CD14-positive monocyte (primary cell): ENCODE data around the gene MORN1. TPM values are rescaled to one million over a fixed set of nuclear protein-coding genes. Genes with fewer than 3 reads are reported as not detected.

Experiments used
- DNase-seq, 3 donors: peaks; one replicate each; pipeline ENCODE4 v3.0.0-alpha.2; 2011 to 2022
- H2AFZ ChIP-seq: 2 replicates; pipeline ENCODE4 v1.6.0; 2012; ENCODE audit warnings: mild to moderate bottlenecking, low read depth, low read length, inconsistent platforms; ENCODE audit not compliant: insufficient read depth, poor library complexity, severe bottlenecking
- H3K27ac ChIP-seq, 2 donors: 1 replicate in 1 of 2; 2 replicates in 1 of 2; pipeline ENCODE4 v1.5.1; 2012 to 2013; ENCODE audit warnings: low read length in 2 of 2, control low read depth in 1 of 2, inconsistent platforms in 1 of 2, low read depth in 1 of 2, mild to moderate bottlenecking in 1 of 2
- H3K27me3 ChIP-seq, 2 donors: one replicate each; pipeline versions ENCODE4 v1.6.0 to v1.6.1; 2011 to 2013; ENCODE audit warnings: low read length in 2 of 2; ENCODE audit not compliant: control insufficient read depth in 2 of 2, insufficient read depth in 2 of 2
- H3K36me3 ChIP-seq, 2 donors: replicated peaks in 1 of 2; 1 replicate in 1 of 2; 2 replicates in 1 of 2; pipeline versions ENCODE4 v1.5.1 to v1.6.1; 2012 to 2013; ENCODE audit warnings: low read length in 2 of 2, control low read depth in 1 of 2, inconsistent platforms in 1 of 2, mild to moderate bottlenecking in 1 of 2; ENCODE audit not compliant: insufficient read depth in 2 of 2, control insufficient read depth in 1 of 2
- H3K4me1 ChIP-seq, 2 donors: 1 replicate in 1 of 2; 2 replicates in 1 of 2; pipeline versions ENCODE4 v1.5.1 to v1.6.1; 2012 to 2013; ENCODE audit warnings: low read length in 2 of 2, control low read depth in 1 of 2, inconsistent platforms in 1 of 2, mild to moderate bottlenecking in 1 of 2, moderate library complexity in 1 of 2; ENCODE audit not compliant: insufficient read depth in 2 of 2, control insufficient read depth in 1 of 2
- H3K4me2 ChIP-seq: replicated peaks from 2 replicates; pipeline ENCODE3; 2012; ENCODE audit warnings: low read length, moderate library complexity, mild to moderate bottlenecking; ENCODE audit not compliant: poor library complexity, severe bottlenecking; ENCODE audit errors: extremely low read depth
- H3K4me3 ChIP-seq, 3 experiments: fragments of 200-600 bp in 1 of 3; sonication (generic) in 1 of 3; replicated peaks in 1 of 3; 1 replicate in 2 of 3; 2 replicates in 1 of 3; pipeline ENCODE4 v1.5.1; 2011 to 2013; ENCODE audit warnings: low read length in 3 of 3, mild to moderate bottlenecking in 3 of 3, control low read depth in 2 of 3, low read depth in 2 of 3, inconsistent platforms in 1 of 3, moderate library complexity in 1 of 3
- H3K79me2 ChIP-seq: 2 replicates; pipeline ENCODE4 v1.6.0; 2012; ENCODE audit warnings: mild to moderate bottlenecking, control low read depth, inconsistent platforms, low read length, moderate library complexity; ENCODE audit not compliant: insufficient read depth
- H3K9ac ChIP-seq: 2 replicates; pipeline ENCODE4 v1.6.0; 2017; ENCODE audit warnings: low read length, mild to moderate bottlenecking; ENCODE audit not compliant: insufficient read depth, poor library complexity, severe bottlenecking
- H3K9me3 ChIP-seq, 2 donors: replicated peaks in 1 of 2; 1 replicate in 1 of 2; 2 replicates in 1 of 2; pipeline versions ENCODE4 v1.5.1 to v1.6.1; 2012 to 2013; ENCODE audit warnings: low read length in 2 of 2, control low read depth in 1 of 2; ENCODE audit not compliant: control insufficient read depth in 1 of 2, insufficient read depth in 1 of 2
- H4K20me1 ChIP-seq: 2 replicates; pipeline ENCODE4 v1.6.0; 2012; ENCODE audit warnings: mild to moderate bottlenecking, low read length, control low read depth, moderate library complexity; ENCODE audit not compliant: insufficient read depth
- H3K27ac Mint-ChIP-seq, 7 donors: one replicate each; pipeline ENCODE4 v1.8.0; 2020; ENCODE audit warnings: mild to moderate bottlenecking in 7 of 7, mixed read lengths in 7 of 7, moderate library complexity in 6 of 7, inconsistent platforms in 2 of 7
- H3K27me3 Mint-ChIP-seq, 3 donors: one replicate each; pipeline ENCODE4 v1.8.0; 2021 to 2022; ENCODE audit warnings: low read depth in 3 of 3, mild to moderate bottlenecking in 3 of 3, mixed read lengths in 3 of 3, moderate library complexity in 3 of 3, inconsistent platforms in 1 of 3
- H3K36me3 Mint-ChIP-seq, 2 donors: one replicate each; pipeline ENCODE4 v1.8.0; 2020; ENCODE audit warnings: mixed read lengths in 2 of 2, inconsistent platforms in 1 of 2, mild to moderate bottlenecking in 1 of 2
- H3K4me1 Mint-ChIP-seq: one replicate; pipeline ENCODE4 v1.8.0; 2020; ENCODE audit warnings: mild to moderate bottlenecking, mixed read lengths
- H3K4me3 Mint-ChIP-seq, 2 donors: one replicate each; pipeline ENCODE4 v1.8.0; 2020; ENCODE audit warnings: mild to moderate bottlenecking in 2 of 2, mixed read lengths in 2 of 2, moderate library complexity in 1 of 2
- H3K9me3 Mint-ChIP-seq, 7 donors: one replicate each; pipeline ENCODE4 v1.8.0; 2020 to 2022; ENCODE audit warnings: mixed read lengths in 7 of 7, mild to moderate bottlenecking in 6 of 7, moderate library complexity in 6 of 7, inconsistent platforms in 2 of 7
- CTCF ChIP-seq: fragments of 200-600 bp; IDR thresholded peaks from one replicate; pipeline ENCODE4 v1.8.0; 2022; ENCODE audit warnings: antibody characterized with exemption, mild to moderate bottlenecking
- WGBS: methylation state at CpG from one replicate; pipeline ENCODE4 v1.1.5; 2013; ENCODE audit warnings: missing lambda C conversion rate; ENCODE audit not compliant: insufficient coverage; 5-methylcytosine and 5-hydroxymethylcytosine counted together
- intact Hi-C, 2 donors: fragments of 100-400 bp; cut with micrococcal nuclease; formaldehyde crosslinking; loops; one replicate each; pipeline versions ENCODE4 v1.15.0 to v1.15.1; 2023
- polyA plus RNA-seq, 3 donors: library from polyadenylated mRNA; depleted of rRNA in 1 of 3; unstranded in 2 of 3; stranded (reverse) in 1 of 3; fragments of 300-500 nt in 2 of 3; fragments of >200 nt in 1 of 3; fragmentation: Illumina TruSeq in 2 of 3; gene quantifications; 1 replicate in 2 of 3; 2 replicates in 1 of 3; pipeline ENCODE4 v1.2.3, GENCODE V29; 2012 to 2021

Gene MORN1
- polyA plus RNA-seq, 3 donors = 1.5 to 3.0 (median 1.7) TPM

GRCh38 chr1:2310332-2311183 lies 80.8 kb downstream of the MORN1 start:
- Mint-ChIP-seq H3K27me3 (peaks cover 4 to 35% (median 16%) of the 10 kb centered on the region in 3 donors), H3K4me1 (peaks cover 4% of the 10 kb centered on the region), H3K9me3 (peaks cover 0 to 3% (median 0%) of the 10 kb centered on the region in 7 donors), H3K36me3 (peaks cover 32 to 38% of the 10 kb centered on the region in 2 donors), H3K4me3 (no peak overlapping the region), H3K27ac (peak overlapping the region in 2 of 7 donors; percentile 15 to 55)
- Histone ChIP-seq H3K9ac (no peak overlapping the region), H3K4me2 (no peak overlapping the region), H3K4me1 (peaks cover 15 to 23% of the 10 kb centered on the region in 2 donors), H3K27me3 (peaks cover 5 to 30% of the 10 kb centered on the region in 2 donors), H3K9me3 (no peaks in the 10 kb centered on the region), H3K79me2 (no peaks in the 10 kb centered on the region), H4K20me1 (peaks cover 45% of the 10 kb centered on the region), H3K36me3 (peaks cover 28 to 36% of the 10 kb centered on the region in 2 donors), H3K4me3 (no peak overlapping the region), H2AFZ (no peak overlapping the region), H3K27ac (no peak overlapping the region)
- DNase-seq = no peak
- TF ChIP-seq CTCF = no peak
- WGBS = 92% methylated on average over 26 of the region's 28 CpGs
- intact Hi-C loops = loop anchor here (5.0 to 10.0 kb wide), 2 partner anchors 113 to 116 kb away; partner anchors contain the start of gene FAAP20 (in 1 of the 2)

GRCh38 chr1:2308844-2309243 lies 82.5 kb downstream of the MORN1 start:
- peaks cover 6 to 16% of the 10 kb centered on the region in 2 donors for H3K4me1 ChIP-seq

More at GRCh38 chr1:2308844-2309243, 82.5 kb downstream of the MORN1 start:
- Mint-ChIP-seq H3K9me3 (peaks cover 0 to 3% (median 0%) of the 10 kb centered on the region in 7 donors), H3K36me3 (peaks cover 49 to 55% of the 10 kb centered on the region in 2 donors), H3K27ac (peak overlapping the region in 1 of 7 donors; percentile 19), H3K4me1 (peaks cover 6% of the 10 kb centered on the region), H3K27me3 (peaks cover 4 to 24% (median 9%) of the 10 kb centered on the region in 3 donors), H3K4me3 (no peak overlapping the region)
- H2AFZ ChIP-seq = no peak overlapping the region
- H3K36me3 ChIP-seq = peaks cover 43 to 53% of the 10 kb centered on the region in 2 donors
- no peak overlapping the region for H3K27ac ChIP-seq
- H3K9me3 ChIP-seq = no peaks in the 10 kb centered on the region
- WGBS = 92% methylated on average over 15 of the region's 20 CpGs
- H3K27me3 ChIP-seq = peaks cover 0 to 20% of the 10 kb centered on the region in 2 donors
- no peak overlapping the region for H3K4me3 ChIP-seq
- H4K20me1 ChIP-seq = peaks cover 60% of the 10 kb centered on the region
- no peak for TF ChIP-seq CTCF
- H3K79me2 ChIP-seq = no peaks in the 10 kb centered on the region
- DNase-seq = no peak
- H3K4me2 ChIP-seq = no peak overlapping the region
- intact Hi-C loops = no loop called here
- H3K9ac ChIP-seq = no peak overlapping the region
